Left lobe of liver (tissue), 2 donors: ENCODE measurements around the gene C22orf42. TPM values are rescaled to one million over a fixed set of nuclear protein-coding genes. Genes with fewer than 3 reads are reported as not detected.
"Not testable (repeated sequence)": the region's sequence is repeated elsewhere in the genome, so short reads cannot be mapped to it uniquely, and the experiment has no call there.

ENCODE experiments used
- ATAC-seq: fragments of 200-7000 bp; cut with Tn5 transposase; one replicate; pipeline ENCODE4 v1.9.1; 2020; ENCODE audit warnings: mild to moderate bottlenecking, moderate library complexity
- DNase-seq: peaks from one replicate; pipeline ENCODE4 v3.0.0-alpha.2; 2020; ENCODE audit warnings: low spot score
- total RNA-seq: library from RNA; stranded (reverse); gene quantifications from one replicate; pipeline ENCODE4 v1.2.1, GENCODE V29; 2021
- donor health status: DM: no; HTN: no; CAD: no; lungs with moderate emphysema.
- donor health status: DM: no; HTN: yes; CAD: no.

The C22orf42 gene, protein sequence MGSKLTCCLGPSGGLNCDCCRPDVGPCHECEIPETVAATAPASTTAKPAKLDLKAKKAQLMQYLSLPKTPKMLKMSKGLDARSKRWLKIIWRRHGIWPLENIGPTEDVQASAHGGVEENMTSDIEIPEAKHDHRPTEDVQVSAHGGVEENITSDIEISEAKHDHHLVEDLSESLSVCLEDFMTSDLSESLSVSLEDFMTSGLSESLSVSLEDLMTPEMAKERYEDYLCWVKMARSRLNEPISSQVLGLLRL
- total RNA-seq, result not detected

DNA sequence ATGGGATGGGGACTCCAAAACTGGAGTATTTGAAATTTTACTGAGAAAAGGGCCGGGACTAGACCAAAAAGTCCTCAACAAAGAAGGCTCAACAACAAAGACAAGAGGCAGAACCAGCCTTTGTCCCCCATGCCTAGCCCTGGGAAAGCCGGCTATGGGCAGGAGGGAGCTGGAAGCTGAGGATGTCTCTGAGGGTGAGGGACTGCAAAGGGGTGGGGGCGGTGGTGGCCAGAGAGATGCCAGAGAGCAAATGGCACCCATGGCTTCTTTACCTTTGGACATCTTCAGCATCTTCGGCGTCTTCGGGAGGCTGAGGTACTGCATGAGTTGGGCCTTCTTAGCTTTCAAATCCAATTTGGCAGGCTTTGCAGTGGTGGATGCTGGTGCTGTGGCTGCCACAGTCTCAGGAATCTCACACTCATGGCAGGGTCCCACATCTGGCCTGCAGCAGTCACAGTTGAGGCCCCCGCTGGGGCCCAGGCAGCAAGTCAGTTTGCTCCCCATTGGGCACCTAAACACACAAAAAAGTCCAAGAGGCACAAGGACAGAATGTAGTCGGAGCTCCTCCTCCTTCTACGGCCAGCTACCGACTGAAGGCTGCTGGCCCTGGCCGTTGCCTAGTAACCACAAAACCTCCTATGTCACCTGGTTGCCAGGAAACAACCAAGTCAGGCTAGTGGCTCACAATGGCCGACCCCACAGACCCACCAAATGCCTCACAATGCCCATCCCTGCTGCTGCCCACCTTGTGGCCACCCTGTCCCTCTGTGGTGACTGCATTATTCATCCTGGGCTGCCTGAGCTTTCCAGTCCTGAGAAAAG lies at the start of gene C22orf42:
Gene C22orf42, minus strand, starts transcription at position 592 of the 822 bp plus-strand sequence. Its CDS starts 88 bp downstream, at position 504.
- no peak for ATAC-seq

GRCh38 chr22:32208681-32209080 lies 49.6 kb upstream of the C22orf42 start:
- ATAC-seq, result no peak
- DNase-seq, result no peak

More for the DNA sequence above, at the start of gene C22orf42:
- no peak for DNase-seq

GRCh38 chr22:32207971-32208480 lies 48.9 kb upstream of the C22orf42 start:
- DNase-seq (no peak), ATAC-seq (no peak)

DNA sequence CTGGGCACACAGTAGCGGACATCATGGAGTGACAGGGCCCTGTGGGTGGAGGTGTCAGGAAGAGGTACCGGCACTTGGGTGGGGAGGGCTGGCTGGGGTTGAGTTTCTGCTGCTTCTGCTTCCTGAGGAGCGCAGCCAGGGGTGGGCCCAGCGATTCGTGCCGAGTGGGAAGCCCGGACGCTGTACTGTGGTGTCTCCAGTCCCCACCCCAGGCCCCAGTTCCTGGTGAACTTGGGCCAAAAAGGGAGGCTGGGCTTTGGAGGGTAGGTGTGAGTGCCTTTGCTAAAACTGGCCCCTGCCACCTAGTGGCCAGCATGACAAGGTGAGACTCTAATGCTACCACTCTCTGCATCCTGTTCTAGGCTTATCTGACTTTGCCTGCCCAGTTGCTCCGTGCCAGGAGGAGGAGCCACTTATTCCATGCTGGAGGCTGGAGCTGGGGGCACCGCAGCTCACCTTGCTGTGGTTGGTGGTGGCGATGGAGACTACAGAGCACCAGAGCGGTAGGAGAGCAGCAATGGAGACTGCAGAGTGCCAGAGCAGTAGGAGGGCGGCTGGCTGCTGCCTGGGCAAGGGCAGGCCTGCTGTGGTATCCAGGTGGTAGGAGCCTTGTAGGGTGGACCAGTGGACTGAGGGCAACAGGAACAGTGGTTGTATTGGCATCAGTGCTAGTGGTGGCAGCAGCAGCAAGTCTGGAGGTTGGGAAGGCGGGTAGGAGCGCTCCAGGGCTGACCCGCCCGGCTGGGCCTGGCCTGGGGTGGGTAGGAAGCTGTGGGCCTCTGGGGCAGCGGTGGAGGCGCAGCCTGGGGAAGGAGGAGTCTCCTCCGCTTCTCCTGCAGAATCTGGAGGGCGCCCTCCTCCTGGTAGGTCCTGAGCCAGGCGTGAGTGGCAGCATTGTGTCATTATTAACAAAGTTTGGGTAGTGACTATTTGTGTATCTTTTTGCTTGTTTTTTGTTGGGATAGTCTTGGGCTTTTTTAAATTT lies 48.0 kb upstream of the C22orf42 start:
- DNase-seq, result peak; percentile 71
- ATAC-seq, result peak; percentile 77

DNA sequence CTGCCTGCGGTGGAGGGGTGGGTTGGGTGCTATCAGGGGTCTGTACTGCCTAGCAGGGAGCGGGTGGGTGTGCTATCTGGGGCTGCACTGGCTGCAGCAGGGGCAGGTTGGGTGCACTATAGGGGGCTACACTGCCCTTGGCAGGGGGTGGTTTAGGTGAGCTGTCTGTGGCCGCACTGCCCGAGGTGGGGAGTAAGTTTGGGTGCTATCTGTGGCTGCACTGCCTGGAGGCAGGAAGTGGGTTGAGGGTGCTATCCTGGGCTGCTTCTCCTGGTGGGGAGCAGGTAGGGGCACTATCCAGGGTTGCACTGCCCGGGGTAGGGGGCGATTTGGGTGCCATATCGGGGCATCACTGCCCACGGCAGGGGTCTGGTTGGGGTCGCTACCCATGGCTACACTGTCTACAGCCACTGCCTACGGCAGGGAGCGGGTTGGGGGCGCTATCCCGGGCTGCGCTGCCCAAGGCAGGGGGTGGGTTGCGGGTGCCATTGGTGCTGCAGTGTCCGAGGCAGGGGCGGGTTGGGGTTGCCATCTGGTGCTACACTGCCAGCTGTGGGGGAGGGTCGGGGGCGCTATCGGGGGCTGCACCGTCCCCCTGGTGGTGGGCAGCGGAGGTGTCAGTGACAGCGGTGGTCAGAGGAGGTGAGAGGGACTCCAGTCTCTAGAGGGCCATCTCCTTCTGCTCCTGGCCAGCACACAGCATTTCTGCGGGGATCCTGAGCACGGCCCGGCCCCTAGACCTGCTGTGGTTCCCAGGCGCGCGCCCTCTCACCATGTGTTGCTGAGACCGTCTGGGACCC lies 47.1 kb upstream of the C22orf42 start:
- ATAC-seq (no peak), DNase-seq (no peak)

DNA sequence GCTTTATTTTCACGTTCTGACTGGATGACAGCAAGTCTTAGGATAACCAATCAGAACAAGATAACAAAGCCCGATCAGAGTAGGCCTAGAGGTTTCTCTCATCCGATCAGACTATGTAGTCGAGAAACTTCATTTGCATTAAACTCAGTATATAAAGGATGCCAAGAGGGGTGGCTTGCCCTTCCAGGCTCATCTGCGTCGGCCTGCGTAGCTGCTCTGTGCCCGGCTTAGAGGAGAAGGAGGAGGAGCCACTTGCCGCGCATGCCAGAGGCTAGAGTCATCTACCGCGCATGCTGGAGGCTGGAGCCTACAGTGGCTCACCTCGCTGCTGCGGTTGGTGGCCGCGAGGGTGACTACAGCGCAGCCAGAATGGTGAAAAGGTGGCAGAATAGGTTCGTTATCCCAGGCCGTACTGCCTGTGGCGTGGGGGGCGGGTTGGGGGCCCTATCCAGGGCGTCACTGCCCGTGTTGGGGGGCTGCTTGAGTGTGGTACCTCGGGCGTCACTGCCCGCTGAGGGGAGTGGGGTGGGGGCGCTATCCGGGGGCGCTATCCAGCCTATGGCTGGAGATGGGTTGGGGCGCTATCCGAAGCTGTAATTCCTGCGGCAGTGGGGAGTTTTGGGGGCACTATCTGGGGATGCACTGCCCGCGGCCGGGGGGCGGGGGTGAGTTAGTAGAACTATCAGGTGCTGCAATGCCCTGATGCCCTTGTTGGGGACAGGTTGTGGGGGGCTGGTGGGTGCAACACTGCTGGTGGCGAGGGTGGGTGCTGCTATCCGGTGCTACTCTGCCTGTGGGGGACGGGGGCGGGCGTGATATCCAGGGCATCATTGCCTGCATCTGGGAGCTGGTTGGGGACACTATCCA lies 46.0 kb upstream of the C22orf42 start, which contains the start of gene RFPL2:
Gene RFPL2, minus strand, starts transcription at position 218 of the 867 bp plus-strand sequence. CDS start 2,622 bp downstream, outside the sequence.
- DNase-seq (no peak), ATAC-seq (no peak)

GRCh38 chr22:32204040-32204855 lies 45.1 kb upstream of the C22orf42 start:
- DNase-seq (peak; percentile 64), ATAC-seq (peak; percentile 14)

- ATAC-seq, result peak; percentile 2
- DNase-seq, result no peak
Measured at GRCh38 chr22:32203181-32204039, 44.3 kb upstream of the C22orf42 start.

DNA sequence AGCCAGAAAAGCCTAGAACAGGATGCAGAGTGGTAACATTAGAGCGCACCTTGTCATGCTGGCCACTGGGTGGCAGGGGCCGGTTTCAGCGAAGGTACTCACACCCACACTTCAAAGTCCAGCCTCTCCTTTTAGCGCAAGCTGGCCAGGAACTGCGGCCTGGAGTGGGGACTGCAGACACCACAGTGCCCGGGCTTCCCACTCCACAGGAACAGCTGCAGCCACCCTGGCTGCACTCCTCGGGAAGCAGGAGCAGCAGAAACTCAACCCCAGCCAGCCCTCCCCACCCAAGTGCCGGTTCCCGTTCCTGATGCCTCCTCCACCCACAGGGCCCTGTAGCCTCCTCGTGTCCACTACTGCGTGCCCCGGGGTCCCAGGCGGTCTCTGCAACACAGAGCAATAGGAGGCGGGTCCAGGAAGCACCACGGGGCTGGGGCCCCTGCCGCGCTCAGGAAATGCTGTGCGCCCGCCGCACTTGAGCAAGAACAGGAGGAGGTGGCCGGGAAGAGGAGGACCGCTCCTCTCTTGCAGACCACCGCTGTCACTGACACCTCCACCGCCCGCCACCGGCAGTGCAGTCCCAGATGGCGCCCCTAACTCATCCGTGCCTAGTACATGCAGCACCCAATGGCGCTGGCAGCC lies 43.6 kb upstream of the C22orf42 start:
- ATAC-seq (peak; percentile 88), DNase-seq (peak; percentile 85)

GRCh38 chr22:32202161-32202538 lies 43.0 kb upstream of the C22orf42 start:
- ATAC-seq (no peak), DNase-seq (no peak)

DNA sequence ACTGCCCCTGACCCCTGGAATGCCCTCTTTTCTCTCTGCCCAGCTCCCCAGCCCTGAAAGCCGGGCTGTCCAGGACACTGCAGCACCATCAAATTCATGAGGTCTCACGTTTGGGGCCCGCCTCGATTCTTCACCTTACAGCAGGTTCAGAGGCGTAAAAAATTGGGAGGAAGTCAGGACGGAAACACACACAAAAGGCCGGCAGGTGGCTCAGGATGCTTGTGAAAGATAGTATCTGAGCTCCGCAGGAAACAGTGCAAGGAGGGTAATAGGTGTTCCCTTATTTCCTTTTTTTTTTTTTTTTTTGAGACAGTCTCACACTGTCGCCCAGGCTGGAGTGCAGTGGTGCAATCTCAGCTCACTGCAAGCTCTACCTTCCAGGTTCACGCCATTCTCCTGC lies 41.6 kb upstream of the C22orf42 start:
- ATAC-seq (no peak), DNase-seq (no peak)

GRCh38 chr22:32199961-32200360 lies 40.9 kb upstream of the C22orf42 start:
- no peak for DNase-seq
- ATAC-seq, result no peak

- ATAC-seq (no peak), DNase-seq (no peak)
Measured at GRCh38 chr22:32199341-32199740, 40.2 kb upstream of the C22orf42 start.

DNA sequence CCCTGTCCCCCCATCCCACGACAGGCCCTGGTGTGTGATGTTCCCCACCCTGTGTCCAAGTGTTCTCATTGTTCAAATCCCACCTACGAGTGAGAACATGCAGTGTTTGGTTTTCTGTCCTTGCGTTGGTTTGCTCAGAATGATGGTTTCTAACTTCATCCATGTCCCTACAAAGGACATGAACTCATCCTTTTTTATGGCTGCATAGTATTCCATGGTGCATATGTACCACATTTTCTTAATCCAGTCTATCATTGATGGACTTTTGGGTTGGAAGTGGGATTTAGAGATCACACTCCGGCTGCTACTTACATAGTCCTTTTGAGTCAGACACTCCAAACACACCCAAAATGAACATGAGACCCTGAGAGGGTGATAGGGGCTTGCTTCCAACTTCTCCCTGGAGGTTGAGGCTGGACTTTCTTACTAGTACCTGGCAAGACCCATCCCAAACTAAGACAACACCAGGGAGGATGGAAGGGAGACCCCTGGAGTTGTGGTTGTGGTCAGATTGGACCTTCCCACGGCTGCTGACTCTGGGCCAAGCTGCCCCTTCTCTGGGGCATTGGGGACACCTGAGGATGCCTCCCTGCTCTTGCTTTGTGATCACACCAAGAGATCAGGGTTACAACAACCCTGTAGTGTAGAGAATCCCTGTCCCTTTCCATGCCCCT lies 38.6 kb upstream of the C22orf42 start:
- DNase-seq, ATAC-seq: not testable (repeated sequence)

GRCh38 chr22:32195900-32196299 lies 36.8 kb upstream of the C22orf42 start:
- ATAC-seq, DNase-seq: not testable (repeated sequence)

DNA sequence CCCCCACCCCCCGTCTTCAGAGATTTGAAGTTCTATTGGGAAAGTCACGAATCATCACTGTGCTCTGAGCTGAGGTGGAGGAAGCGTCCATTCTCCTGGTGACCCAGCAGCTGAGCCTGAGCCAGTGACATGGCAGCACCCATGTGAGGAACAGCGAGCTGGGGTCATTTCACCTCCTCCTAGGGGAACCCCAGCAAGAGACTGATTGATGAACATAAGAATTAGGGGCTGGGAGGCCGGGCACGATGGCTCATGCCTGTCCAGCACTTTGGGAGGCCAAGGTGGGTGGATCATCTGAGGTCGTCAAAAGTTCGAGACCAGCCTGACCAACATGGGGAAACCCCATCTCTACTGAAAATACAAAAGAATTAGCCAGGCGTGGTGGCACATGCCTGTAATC lies 34.2 kb upstream of the C22orf42 start:
- ATAC-seq, DNase-seq: not testable (repeated sequence)
